Stimulated activated CD8-positive, alpha-beta memory T cell treated with anti-CD3 and anti-CD28 coated beads, Interleukin-4, amount 100 ng/mL, for 1 hour (primary cell): ENCODE data around the gene KDM3A.

Experiments used
- DNase-seq, 2 donors: peaks; one replicate each; pipeline ENCODE4 v3.0.0-alpha.2; 2020; ENCODE audit warnings: low read depth in 2 of 2, low spot score in 1 of 2

Gene KDM3A

DNA sequence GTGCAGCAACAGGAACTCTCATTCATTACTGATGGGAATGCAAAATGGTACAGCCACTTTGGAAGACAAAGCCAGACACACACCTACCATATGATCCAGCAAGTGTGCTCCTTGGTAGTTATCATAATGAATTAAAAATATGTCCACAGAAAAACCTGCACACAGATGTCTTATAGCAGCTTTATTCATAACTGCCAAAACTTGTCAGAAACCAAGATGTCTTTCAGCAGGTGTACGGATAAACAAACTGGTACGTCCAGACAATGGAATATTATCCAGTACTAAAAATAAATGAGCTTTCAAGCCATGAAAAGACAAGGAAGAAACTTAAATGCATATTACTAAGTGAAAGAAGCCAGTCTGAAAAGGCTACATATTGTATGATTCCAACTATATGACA lies 71.7 kb downstream of the KDM3A start:
- no peak for DNase-seq

DNA sequence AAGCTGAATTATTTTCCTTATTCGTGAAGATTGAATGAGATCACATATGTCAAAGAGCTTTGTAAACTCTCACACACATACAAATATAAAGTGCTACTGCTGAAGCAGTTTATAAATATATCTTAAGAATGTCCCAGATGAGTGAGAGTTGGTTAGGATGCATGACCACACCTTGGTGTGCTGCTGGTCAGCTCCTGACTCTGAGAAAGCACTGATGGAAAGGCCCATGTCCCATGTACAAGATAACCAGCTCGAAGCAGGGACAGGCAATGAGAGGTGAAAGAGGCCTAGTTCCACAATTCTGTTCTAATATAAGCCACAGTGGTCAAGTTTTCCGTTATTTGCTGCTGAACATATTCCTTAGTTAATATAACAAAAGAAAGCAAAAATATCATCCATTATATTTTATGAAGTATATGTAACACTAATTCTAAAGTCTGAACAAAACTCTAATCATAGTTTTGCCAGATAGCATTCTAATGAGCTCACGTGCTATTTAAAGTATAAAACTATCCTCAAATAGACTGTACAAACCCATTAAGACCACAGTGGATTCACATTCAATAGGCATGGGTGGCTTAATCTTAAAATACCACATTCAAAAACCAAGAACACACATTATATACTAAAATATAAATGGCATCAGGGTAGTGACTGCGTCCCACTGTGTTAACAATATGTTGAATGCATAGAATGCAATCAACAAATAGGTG lies 72.9 kb downstream of the KDM3A start:
- no peak for DNase-seq

DNA sequence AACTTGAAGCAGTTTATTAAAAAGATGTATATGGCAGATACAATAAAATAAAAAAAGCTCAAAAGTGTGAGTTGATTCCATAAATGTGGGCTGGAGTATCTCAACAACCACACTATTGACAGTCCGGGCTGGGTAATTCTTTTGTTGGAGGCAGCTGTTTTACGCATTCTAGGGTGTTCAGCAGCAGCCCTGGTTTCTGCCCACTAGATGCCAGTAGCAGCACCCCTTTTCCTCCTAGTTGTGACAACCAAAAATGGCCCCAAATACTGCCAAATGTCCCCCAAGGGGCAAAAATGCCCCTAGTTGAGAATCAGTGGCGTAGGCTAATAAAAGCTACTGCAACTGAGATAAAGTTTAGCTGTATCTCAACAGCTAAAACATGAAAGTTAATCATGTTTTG lies 77.3 kb downstream of the KDM3A start:
- DNase-seq, result no peak

DNA sequence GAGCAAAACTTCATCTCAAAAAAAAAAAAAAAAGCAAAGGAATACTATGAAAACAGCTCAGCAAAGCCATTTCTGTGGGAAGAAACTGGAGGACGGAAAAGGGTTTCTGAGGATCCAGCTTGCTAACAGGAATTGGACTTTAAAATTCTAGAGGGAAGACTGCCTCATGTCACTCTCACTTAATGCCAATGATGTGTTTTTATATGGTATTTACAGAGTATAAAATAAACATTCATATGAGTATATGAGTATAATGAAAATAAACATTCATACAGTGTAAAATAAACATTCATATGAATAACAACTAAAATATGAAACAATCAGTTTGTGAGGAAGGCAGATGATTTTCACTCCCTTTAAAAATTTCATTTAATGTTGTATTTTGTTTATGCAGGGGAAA lies 78.2 kb downstream of the KDM3A start:
- DNase-seq, result no peak

DNA sequence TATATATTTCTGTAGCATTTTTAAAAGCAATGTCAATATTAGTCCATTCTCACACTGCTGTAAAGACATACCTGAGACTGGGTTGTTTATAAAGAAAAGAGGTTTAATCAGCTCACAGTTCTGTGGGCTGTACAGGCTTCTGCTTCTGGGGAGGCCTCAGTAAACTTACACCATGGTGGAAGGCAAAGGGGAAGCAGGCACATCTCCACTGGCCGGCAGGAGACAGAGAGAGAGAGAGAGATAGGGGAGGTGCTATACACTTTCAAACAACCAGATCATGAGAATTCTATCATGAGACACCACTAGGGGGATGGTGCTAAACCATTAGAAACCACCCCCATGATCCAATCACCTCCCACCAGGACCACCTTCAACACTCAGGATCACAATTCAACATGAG lies 79.0 kb downstream of the KDM3A start:
- no peak for DNase-seq

DNA sequence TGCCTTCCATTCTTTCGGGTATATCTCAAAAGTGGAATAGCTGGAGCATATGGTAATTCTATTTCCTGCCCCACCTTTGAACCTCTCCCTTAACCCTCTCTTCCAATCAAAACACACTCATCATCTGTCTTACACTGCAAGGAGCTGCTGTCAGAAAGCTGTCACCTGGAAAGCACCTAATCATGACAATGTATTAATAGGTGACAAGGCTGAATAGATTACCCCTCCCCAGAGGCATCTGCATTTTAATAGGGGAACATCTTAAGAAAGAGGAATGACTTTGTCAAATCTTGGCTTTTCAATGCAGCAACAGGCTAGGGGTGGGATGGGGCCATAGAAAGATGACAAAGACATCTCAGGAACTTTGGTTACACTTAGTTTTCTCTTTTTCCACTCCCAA lies 80.8 kb downstream of the KDM3A start:
- DNase-seq, result no peak

DNA sequence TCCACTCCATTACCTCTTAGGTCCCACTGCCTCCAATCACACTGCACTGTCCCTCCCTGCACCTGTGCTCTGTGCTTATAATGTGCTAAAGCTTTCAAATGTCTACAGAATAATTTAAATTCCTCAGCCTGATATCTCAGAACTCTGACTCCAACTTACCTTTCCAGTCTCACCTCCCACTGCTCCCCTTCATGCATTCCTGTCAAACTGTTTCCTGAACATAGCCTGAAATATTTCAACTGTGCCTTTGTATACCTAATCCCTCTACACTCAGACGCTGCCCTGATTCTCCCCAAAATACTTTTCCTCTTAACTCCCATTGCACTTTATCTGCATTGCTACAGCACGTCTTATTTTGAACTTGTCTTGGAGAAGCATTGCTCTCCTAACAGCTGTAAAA lies 81.5 kb downstream of the KDM3A start:
- no peak for DNase-seq

DNA sequence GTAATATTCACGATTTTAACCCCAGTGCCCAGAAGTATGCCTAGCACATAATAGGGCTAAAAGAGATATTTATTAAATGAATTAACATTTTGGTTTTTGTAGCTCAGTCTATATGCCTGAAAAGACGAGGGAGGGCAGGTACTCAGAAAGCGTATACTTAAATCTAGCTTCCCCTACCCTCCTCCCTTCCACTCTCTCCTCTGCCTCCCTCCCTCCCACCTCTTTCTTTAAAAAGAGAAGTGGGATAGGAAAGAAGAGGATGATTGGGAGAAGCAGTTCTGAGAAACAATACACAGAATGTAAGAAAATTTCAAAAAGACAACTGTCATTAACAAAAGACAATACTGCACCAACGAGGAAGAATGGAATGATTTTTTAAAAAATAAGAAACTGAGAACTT lies 82.3 kb downstream of the KDM3A start:
- no peak for DNase-seq

DNA sequence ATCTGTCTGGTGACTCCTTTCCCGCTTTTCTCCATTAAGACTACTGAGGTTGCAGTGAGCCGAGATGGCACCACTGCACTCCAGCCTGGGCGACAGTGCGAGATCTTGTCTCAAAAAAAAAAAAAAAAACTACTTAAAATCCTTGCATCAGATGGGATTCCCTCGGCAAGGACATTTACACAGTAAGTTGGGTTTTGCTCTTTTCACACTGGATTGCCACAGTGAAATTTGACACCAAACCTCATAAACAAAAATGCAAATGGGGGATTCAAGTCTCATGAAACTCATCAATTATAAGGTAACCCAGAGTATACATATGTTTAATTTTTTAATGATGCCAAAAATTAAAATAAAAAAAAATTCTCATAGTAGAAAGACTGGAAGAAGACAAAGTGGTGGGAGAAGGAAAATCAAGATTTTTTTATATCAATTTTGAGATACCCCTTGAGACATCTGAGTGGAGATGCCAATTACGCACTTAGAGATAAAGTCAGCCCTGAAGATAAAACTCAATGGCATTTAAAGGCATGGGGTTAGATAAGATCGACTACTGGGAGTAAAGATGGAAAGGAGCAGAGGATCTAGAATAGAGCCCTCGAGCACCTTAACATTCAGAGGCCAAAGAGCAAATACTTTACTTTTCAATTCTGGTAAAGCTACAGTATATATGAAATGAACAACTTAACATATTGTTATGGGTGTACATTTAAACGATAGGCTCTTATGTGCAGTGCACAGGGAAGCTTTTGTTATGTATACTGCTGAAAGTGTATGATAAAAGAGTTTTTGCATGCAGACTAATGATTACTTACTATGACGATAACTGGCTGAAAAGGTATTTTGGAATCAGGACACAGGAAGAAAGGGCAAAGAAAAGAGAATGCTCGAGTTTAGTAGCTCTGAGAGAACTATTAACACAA lies 84.5 kb downstream of the KDM3A start:
- DNase-seq, result no peak

DNA sequence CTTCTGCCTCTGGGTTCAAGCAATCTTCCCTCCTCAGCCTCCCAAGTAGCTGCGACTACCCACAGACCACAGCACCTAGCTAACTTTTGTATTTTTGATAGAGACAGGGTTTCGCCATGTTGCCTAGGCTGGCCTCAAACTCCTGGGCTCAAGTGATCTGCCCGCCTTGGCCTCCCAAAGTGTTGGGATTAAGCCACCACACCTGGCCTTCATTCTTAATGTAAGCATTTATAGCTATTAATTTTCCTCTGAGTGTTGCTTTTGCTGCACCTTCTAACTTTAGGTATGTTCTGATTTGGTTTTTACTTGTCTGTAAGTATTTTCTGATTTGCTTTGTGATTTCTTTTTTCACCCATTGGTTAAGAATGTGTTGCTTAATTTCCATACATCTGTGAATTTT lies 92.4 kb downstream of the KDM3A start:
- no peak for DNase-seq

DNA sequence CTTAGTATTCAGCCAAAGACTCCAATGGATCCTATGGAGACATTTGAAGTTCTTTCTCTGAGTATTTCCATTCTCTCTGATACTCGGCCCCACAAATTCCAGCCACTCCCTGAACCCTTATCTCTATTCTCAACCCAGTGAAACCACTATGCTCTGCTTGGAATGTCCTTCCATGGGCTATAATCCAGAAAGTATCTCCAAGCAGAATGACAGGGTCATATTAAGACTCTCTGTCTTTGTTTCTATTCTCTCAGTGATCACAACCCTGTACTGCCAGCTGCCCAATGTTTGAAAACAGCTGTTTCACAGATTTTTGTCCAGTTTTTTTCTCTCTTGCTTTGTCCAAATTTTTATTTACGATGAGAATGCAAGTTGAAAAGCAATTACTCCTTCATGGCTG lies 100.2 kb downstream of the KDM3A start:
- DNase-seq, result no peak
